ENCODE results near the gene SLC38A8.

- TF ChIP-seq CTCF (IDR thresholded peaks at IDR 0.05) (no peak), POLR2A (IDR thresholded peaks at IDR 0.05) (no peak)
Measured at GRCh38 chr16:84082835-84083569, 40.4 kb upstream of the SLC38A8 start.
